D721Med (cell line): ENCODE measurements around the gene DDX27.

ENCODE experiments used
- DNase-seq: peaks from one replicate; pipeline ENCODE4 v3.0.0; 2011; ENCODE audit warnings: low spot score; ENCODE audit not compliant: insufficient read length
- FAIRE-seq: peaks from 2 replicates; lab custom pipeline; 2011; peaks lifted over from hg19 to GRCh38; lab: Jason Lieb, UNC
- TF ChIP-seq, protein P1 (sequence below): IDR thresholded peaks from 2 replicates; pipeline ENCODE4 v1.5.1; 2012; ENCODE audit warnings: mild to moderate bottlenecking, control low read depth; ENCODE audit not compliant: insufficient read depth; ENCODE audit errors: missing control alignments

The DDX27 gene

GRCh38 chr20:49272654-49273053 is 53.4 kb downstream of the DDX27 start:
- TF ChIP-seq, protein P1, sequence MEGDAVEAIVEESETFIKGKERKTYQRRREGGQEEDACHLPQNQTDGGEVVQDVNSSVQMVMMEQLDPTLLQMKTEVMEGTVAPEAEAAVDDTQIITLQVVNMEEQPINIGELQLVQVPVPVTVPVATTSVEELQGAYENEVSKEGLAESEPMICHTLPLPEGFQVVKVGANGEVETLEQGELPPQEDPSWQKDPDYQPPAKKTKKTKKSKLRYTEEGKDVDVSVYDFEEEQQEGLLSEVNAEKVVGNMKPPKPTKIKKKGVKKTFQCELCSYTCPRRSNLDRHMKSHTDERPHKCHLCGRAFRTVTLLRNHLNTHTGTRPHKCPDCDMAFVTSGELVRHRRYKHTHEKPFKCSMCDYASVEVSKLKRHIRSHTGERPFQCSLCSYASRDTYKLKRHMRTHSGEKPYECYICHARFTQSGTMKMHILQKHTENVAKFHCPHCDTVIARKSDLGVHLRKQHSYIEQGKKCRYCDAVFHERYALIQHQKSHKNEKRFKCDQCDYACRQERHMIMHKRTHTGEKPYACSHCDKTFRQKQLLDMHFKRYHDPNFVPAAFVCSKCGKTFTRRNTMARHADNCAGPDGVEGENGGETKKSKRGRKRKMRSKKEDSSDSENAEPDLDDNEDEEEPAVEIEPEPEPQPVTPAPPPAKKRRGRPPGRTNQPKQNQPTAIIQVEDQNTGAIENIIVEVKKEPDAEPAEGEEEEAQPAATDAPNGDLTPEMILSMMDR, result no peak
- DNase-seq, result no peak
- FAIRE-seq, result no peak

DNA sequence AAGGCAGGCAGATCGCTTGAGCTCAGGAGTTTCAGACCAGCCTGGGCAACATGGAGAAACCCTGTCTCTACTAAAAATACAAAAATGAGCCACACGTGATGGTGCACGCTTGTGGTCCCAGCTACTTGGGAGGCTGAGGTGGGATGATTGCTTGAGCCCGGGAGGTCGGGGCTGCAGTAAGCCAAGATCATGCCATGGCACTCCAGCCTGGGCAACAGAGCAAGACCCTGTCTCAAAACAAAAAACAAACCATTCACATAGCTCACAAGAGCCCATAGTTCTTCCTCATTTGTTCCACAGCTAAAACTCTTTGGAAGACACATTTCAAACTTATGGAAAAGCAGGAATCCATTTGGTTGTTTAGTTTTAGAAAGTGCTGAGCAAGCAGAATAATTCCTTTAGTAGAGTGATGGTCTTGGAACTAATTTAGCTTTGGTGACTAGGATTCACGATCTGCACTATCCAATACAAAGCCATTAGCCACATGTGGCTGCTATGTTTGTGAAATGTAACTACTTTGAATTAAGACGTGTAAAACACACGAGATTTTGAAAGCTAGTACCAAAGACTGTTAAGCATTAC is 54.6 kb downstream of the DDX27 start:
- FAIRE-seq (no peak), DNase-seq (no peak)
- TF ChIP-seq, protein P1, result no peak

- TF ChIP-seq, protein P1, result no peak
- FAIRE-seq (no peak), DNase-seq (no peak)
Measured at GRCh38 chr20:49275216-49275615, 56.0 kb downstream of the DDX27 start.

- TF ChIP-seq, protein P1, result no peak
- no peak for DNase-seq
- FAIRE-seq, result no peak
Measured at GRCh38 chr20:49275636-49276035, 56.4 kb downstream of the DDX27 start.

GRCh38 chr20:49276161-49276960 is 57.1 kb downstream of the DDX27 start:
- DNase-seq, result no peak
- TF ChIP-seq, protein P1, result no peak
- no peak for FAIRE-seq

DNA sequence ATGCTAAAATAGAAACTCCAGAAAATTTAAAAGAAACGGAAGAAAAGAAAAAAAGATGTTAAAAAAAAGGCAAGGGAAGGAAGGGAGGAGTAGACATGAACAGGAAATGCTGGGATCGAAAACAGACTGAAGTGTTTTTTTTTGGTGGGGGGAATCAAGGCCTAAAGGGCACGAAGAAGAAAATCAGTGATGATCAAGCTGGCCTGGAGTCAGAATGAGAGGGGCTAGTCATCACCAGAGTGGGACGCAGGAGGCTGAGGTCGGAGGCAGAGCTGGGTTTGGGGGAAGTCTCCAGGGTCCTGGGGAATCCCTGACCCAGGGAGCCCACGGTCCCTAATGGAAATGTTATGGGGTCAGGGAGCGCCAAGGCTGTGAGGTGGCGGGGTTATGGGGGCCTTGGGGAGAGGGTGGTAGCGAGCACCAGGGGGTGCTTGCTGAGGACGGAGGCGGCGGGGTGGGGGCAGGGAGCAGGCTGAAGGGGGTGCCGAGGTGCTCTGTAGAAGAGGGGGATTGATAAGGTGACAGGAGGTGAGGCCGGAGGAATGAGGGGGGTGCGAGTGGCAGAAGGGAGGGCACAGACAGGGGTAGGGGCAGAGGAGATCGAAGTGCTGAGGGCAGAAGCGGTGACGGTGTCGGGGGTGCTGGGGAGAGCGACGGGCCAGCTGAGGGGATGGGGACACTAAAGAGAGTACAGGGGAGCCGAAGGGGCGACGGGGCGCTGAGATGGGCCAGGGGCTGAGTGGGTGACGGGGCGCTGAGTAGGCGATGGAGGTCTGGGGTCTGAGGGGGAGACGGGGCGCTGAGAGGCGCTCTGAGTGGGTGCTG is 58.0 kb downstream of the DDX27 start:
- TF ChIP-seq, protein P1, result no peak
- no peak for FAIRE-seq
- DNase-seq, result no peak
